Measurements from ENCODE around the gene ADPRH. TPM values are rescaled to one million over a fixed set of nuclear protein-coding genes. Genes with fewer than 3 reads are reported as not detected.

The ADPRH gene
- total RNA-seq, 1 donor from 2014 or later = 8.7 TPM

DNA sequence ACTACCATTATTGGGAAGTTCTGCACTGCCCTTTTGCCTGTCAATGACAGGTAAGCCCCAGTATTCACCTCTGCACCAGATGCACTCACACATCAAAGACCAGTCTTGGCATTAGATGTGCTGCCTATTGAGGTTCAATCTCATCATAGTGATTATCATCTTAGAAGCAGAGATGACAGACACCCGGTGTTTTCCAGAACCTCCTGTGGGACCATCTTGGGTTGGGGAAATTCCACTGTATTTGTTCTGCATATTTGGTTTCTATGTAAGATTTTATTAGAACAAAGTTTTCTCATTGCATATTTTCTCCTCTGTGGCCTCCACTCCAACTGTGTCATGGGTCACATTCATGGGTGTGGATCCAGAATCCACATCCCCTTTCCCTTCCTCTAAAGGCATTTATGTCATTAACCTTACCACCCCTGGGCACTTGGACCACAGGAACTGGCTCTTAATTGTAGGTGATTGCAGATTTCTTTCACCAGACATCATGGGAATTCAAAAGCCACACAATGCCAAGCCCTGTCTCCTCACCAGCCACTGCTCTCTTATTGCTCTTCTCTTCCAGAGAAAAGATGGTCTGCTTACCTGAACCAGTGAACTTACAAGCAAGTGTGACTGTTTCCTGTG lies 49.6 kb downstream of the ADPRH start:
- peak in 1 of 2 donors; percentile 59 for DNase-seq (ENCODE audit: low read depth in 2 of 2)

- DNase-seq (ENCODE audit: low read depth in 2 of 2) = peak in 1 of 2 donors; percentile 77
These were observed 51.0 kb downstream of the ADPRH start for GRCh38 chr3:119630128-119630879.

GRCh38 chr3:119630880-119631329 lies 51.6 kb downstream of the ADPRH start:
- DNase-seq (ENCODE audit: low read depth in 2 of 2) = no peak

DNA sequence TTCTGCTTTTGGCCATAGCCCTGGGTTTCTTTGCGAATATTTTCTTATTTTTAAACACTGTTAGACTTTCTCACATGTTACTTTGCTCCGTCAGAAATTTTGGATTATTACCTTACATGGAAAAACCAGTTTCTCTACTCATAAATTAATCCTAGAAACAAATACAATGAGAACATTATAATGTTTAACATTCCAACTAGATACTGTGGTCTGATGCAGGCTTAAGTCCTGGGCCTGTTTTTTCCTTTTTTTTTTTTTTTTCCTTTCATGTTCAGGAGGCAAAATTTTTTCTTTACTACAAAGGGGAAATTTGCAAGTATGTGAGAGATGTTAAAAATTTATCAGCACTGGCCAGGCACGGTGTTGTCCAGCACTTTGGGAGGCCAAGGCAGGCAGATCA lies 52.2 kb downstream of the ADPRH start:
- DNase-seq (ENCODE audit: low read depth in 2 of 2) = no peak

- no peak for DNase-seq (ENCODE audit: low read depth in 2 of 2)
These were observed 52.9 kb downstream of the ADPRH start for GRCh38 chr3:119632216-119632615.

GRCh38 chr3:119632829-119633228 lies 53.5 kb downstream of the ADPRH start:
- DNase-seq (ENCODE audit: low read depth in 2 of 2) = no peak

DNA sequence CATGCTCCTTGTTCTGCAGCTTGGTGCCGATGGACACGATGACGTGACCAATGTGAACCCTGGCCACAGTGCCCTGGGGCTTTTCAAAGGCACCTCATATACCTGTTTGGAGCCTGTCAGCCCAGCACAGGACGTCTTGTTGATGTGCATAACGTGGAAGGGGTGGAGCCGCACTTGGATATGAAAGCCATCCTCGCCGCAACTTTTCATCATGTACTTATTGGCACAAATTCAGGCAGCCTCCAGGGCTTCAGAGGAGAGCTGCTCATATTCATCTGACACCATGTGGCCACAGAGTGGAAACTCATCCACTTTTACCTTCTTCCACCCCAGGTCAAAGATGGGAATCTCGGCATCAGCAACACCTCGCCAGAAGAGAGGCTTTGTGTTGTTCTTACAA lies 56.4 kb downstream of the ADPRH start:
- DNase-seq (ENCODE audit: low read depth in 2 of 2) = no peak

- DNase-seq (ENCODE audit: low read depth in 2 of 2) = peak in 1 of 2 donors; percentile 82
These were observed 57.0 kb downstream of the ADPRH start for GRCh38 chr3:119636249-119636648.

GRCh38 chr3:119636891-119637611 lies 57.8 kb downstream of the ADPRH start:
- no peak for DNase-seq (ENCODE audit: low read depth in 2 of 2)

DNA sequence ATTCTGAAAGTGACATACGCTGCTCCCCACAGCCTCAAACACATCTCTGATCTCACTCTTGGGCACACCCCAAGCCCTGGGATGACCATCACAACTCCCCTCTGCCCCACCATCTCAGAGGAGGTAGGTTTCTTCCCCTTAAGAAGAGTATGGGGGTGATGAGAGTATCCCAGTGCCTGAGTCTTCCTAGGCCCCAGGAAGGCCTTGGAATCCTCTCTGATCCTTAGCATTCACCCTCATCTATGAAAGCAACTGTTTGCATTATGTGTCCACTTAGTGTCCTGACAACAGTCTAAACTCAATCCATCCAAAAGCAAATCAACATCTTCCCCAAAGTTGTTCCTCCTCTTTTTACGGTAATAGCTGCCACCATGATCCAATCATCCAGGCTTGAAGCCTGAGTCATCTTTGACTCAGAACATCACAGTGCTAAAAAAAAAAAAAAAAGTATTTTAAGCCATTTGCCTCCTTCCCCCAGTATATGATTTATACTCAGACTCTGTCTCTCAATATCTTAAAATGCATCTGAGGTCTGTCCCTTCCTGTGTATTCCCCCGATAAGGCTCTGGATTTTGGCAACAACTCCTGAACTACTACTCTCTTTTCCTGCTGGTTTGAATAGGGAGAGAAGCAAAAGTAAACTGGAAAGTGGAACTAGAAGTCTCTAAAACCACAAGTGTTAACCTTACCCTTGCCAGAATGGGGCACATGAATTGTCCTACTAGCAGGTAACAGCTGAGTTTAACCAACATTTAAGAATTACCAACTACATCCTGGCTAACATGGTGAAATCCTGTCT lies 58.6 kb downstream of the ADPRH start:
- peak in 1 of 2 donors; percentile 86 for DNase-seq (ENCODE audit: low read depth in 2 of 2)

Other genes starting within 250 kb of the ADPRH start
- gene TMEM39A, start 115.9 kb upstream of the ADPRH start, total RNA-seq = 25.8 and 28.6 TPM in 2 replicates
- 10.5 and 14.3 TPM in 2 replicates for gene POGLUT1, start 110.5 kb upstream of the ADPRH start, total RNA-seq
- gene TIMMDC1, start 80.9 kb upstream of the ADPRH start, total RNA-seq = 37.1 and 39.7 TPM in 2 replicates
- gene CD80, start 19.9 kb upstream of the ADPRH start, total RNA-seq = under 0.01 TPM in 1 of 2 replicates, not detected in the other
- 5.1 and 11.9 TPM in 2 replicates for gene PLA1A, start 18.4 kb downstream of the ADPRH start, total RNA-seq
- 0.26 and 0.76 TPM in 2 replicates for gene POPDC2, start 81.1 kb downstream of the ADPRH start, total RNA-seq
- gene COX17, start 97.9 kb downstream of the ADPRH start, total RNA-seq = 20.7 and 25.4 TPM in 2 replicates
- 0.13 TPM in 1 of 2 replicates, not detected in the other for gene CFAP91, start 123.5 kb downstream of the ADPRH start, total RNA-seq
- gene NR1I2, start 202.6 kb downstream of the ADPRH start, total RNA-seq = under 0.01 TPM in 1 of 2 replicates, not detected in the other